HEK293 (cell line): ENCODE measurements around the gene TMEM88.

Experiments
- MYNN ChIP-seq: fragments of 450-650 bp; formaldehyde crosslinking; IDR thresholded peaks from 2 replicates; pipeline ENCODE4 v1.5.1; 2016; ENCODE audit warnings: missing biosample characterization, missing genetic modification characterization, borderline replicate concordance
- SP3 ChIP-seq: fragments of 450-650 bp; formaldehyde crosslinking; IDR thresholded peaks from 2 replicates; pipeline ENCODE4 v1.5.1; 2016; ENCODE audit warnings: missing biosample characterization, missing genetic modification characterization
- TCF7L2 ChIP-seq: IDR thresholded peaks from 2 replicates; pipeline ENCODE4 v1.6.1; 2011; ENCODE audit warnings: low read depth, mild to moderate bottlenecking, inconsistent platforms, low read length, moderate library complexity, borderline replicate concordance
- TRIM28 ChIP-seq: IDR thresholded peaks from 2 replicates; pipeline ENCODE4 v1.6.1; 2011; ENCODE audit warnings: low read length, control low read depth, borderline replicate concordance
- ZBTB11 ChIP-seq: fragments of 450-650 bp; formaldehyde crosslinking; conservative IDR thresholded peaks from 2 replicates; pipeline ENCODE4 v1.5.1; 2016; ENCODE audit warnings: low read depth, missing biosample characterization, missing genetic modification characterization
- ZBTB17 ChIP-seq: fragments of 450-650 bp; formaldehyde crosslinking; IDR thresholded peaks from 2 replicates; pipeline ENCODE4 v1.5.1; 2016; ENCODE audit warnings: missing biosample characterization, missing genetic modification characterization
- ZBTB20 ChIP-seq: fragments of 450-650 bp; formaldehyde crosslinking; IDR thresholded peaks from 2 replicates; pipeline ENCODE4 v1.5.1; 2016; ENCODE audit warnings: missing biosample characterization, missing genetic modification characterization
- ZBTB21 ChIP-seq: fragments of 450-650 bp; formaldehyde crosslinking; IDR thresholded peaks from 2 replicates; pipeline ENCODE4 v1.5.1; 2017; ENCODE audit warnings: missing biosample characterization, missing genetic modification characterization
- ZEB2 ChIP-seq: fragments of 450-650 bp; formaldehyde crosslinking; IDR thresholded peaks from 2 replicates; pipeline ENCODE4 v1.5.1; 2016; ENCODE audit warnings: missing biosample characterization, missing genetic modification characterization
- ZFP69B ChIP-seq: fragments of 450-650 bp; formaldehyde crosslinking; IDR thresholded peaks from 2 replicates; pipeline ENCODE4 v1.5.1; 2016; ENCODE audit warnings: missing biosample characterization, missing genetic modification characterization
- ZNF121 ChIP-seq: fragments of 450-650 bp; formaldehyde crosslinking; IDR thresholded peaks from 2 replicates; pipeline ENCODE4 v1.5.1; 2016; ENCODE audit warnings: missing biosample characterization, missing genetic modification characterization
- ZNF366 ChIP-seq: fragments of 450-650 bp; formaldehyde crosslinking; conservative IDR thresholded peaks from 2 replicates; pipeline ENCODE4 v1.5.1; 2016; ENCODE audit warnings: missing biosample characterization, missing genetic modification characterization
- ZNF37A ChIP-seq: fragments of 450-650 bp; IDR thresholded peaks from 2 replicates; pipeline ENCODE4 v1.5.1; 2018; ENCODE audit warnings: missing biosample characterization, missing genetic modification characterization
- ZNF501 ChIP-seq: fragments of 450-650 bp; formaldehyde crosslinking; IDR thresholded peaks from 2 replicates; pipeline ENCODE4 v1.5.1; 2016; ENCODE audit warnings: missing biosample characterization, missing genetic modification characterization
- ZNF623 ChIP-seq: fragments of 450-650 bp; formaldehyde crosslinking; IDR thresholded peaks from 2 replicates; pipeline ENCODE4 v1.5.1; 2016; ENCODE audit warnings: missing biosample characterization, missing genetic modification characterization
- ZNF639 ChIP-seq: fragments of 450-650 bp; formaldehyde crosslinking; IDR thresholded peaks from 2 replicates; pipeline ENCODE4 v1.5.1; 2016; ENCODE audit warnings: missing biosample characterization, missing genetic modification characterization
- ZNF658 ChIP-seq: fragments of 450-650 bp; formaldehyde crosslinking; IDR thresholded peaks from 2 replicates; pipeline ENCODE4; 2016; ENCODE audit warnings: missing biosample characterization, missing genetic modification characterization
- ZNF664 ChIP-seq: fragments of 450-650 bp; formaldehyde crosslinking; IDR thresholded peaks from 2 replicates; pipeline ENCODE4 v1.5.1; 2016; ENCODE audit warnings: missing biosample characterization, missing genetic modification characterization
- ZNF76 ChIP-seq: fragments of 450-650 bp; formaldehyde crosslinking; IDR thresholded peaks from 2 replicates; pipeline ENCODE4; 2016; ENCODE audit warnings: low read depth, missing biosample characterization, missing genetic modification characterization, borderline replicate concordance
- ZSCAN30 ChIP-seq: fragments of 450-650 bp; IDR thresholded peaks from 2 replicates; pipeline ENCODE4 v1.5.1; 2018; ENCODE audit warnings: missing biosample characterization, mild to moderate bottlenecking, missing genetic modification characterization, moderate library complexity
- ZSCAN4 ChIP-seq: fragments of 450-650 bp; formaldehyde crosslinking; IDR thresholded peaks from 2 replicates; pipeline ENCODE4 v1.5.1; 2017; ENCODE audit warnings: missing biosample characterization, missing genetic modification characterization
- TF ChIP-seq, protein P1 (sequence below): fragments of 450-650 bp; IDR thresholded peaks from 2 replicates; pipeline ENCODE4 v1.5.1; 2018; ENCODE audit warnings: missing biosample characterization, mild to moderate bottlenecking, missing genetic modification characterization
- TF ChIP-seq, protein P2 (sequence below): fragments of 450-650 bp; formaldehyde crosslinking; IDR thresholded peaks from 2 replicates; pipeline ENCODE4 v1.5.1; 2016; ENCODE audit warnings: missing biosample characterization, missing genetic modification characterization, borderline replicate concordance
- TF ChIP-seq, protein P3 (sequence below): fragments of 450-650 bp; IDR thresholded peaks from 2 replicates; pipeline ENCODE4 v1.5.1; 2018; ENCODE audit warnings: missing biosample characterization, missing genetic modification characterization

TMEM88 gene

DNA sequence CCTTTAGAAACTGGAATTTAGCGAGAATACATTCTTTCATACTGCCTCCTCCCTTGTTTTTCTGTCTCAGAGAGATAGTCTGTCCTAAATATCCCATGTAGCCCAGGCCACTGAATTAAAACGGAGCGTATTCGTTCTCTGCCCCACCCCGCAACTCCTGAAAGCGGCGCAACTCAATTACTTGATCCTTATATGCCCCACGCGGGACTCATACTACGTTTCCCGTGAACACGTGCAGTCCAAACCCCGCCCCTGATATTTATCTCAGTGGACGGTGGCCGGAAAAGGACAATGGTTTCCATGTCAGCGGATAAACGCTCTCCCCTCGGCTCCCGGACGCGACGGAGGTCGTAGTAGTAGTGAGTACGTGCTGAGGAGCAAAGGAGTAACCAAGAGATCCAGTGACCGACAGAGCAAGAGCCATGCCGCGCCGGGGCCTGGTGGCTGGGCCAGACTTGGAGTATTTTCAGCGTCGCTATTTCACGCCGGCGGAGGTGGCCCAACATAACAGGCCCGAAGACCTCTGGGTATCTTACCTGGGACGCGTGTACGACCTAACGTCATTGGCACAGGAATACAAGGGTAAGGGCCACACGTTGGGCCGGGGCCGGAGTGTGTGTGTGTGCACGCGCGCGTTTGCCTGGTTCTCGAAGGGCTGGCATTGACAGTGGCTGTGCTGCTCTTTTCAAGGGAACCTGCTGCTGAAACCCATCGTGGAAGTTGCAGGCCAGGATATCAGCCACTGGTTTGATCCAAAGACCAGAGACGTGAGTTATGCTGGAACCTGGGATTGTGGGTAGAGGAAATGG is 3.1 kb downstream of the TMEM88 start, which contains the start of gene CYB5D1 (continued):
- TF ChIP-seq ZSCAN4 (tag by site-specific recombination) (peak; percentile 63), ZNF658 (no peak), MYNN (tag by site-specific recombination) (no peak), ZBTB17 (tag by site-specific recombination) (peak; percentile 53), ZFP69B (tag by site-specific recombination) (peak; percentile 15; the same call in 1 of the 2 replicates), ZNF664 (tag by site-specific recombination) (0 out of 2 replicates have a peak, but pooled peaks have one; percentile 6), ZSCAN30 (tag by site-specific recombination) (0 out of 2 replicates have a peak, but pooled peaks have one; percentile 48), ZBTB11 (tag by site-specific recombination) (peak; percentile 17; the same call in 1 of the 2 replicates), ZEB2 (tag by site-specific recombination) (0 out of 2 replicates have a peak, but pooled peaks have one; percentile 33), ZNF121 (tag by site-specific recombination) (no peak), ZNF639 (tag by site-specific recombination) (peak; percentile 32; the same call in 1 of the 2 replicates), TCF7L2 (no peak), ZNF76 (peak; percentile 95), ZNF623 (tag by site-specific recombination) (0 out of 2 replicates have a peak, but pooled peaks have one; percentile 10), ZNF366 (tag by site-specific recombination) (peak; percentile 72), ZNF501 (tag by site-specific recombination) (peak; percentile 80), ZBTB20 (tag by site-specific recombination) (peak; percentile 64), ZNF37A (tag by site-specific recombination) (no peak), TRIM28 (no peak), ZBTB21 (tag by site-specific recombination) (no peak), SP3 (tag by site-specific recombination) (peak; percentile 92)
- TF ChIP-seq, protein P1, sequence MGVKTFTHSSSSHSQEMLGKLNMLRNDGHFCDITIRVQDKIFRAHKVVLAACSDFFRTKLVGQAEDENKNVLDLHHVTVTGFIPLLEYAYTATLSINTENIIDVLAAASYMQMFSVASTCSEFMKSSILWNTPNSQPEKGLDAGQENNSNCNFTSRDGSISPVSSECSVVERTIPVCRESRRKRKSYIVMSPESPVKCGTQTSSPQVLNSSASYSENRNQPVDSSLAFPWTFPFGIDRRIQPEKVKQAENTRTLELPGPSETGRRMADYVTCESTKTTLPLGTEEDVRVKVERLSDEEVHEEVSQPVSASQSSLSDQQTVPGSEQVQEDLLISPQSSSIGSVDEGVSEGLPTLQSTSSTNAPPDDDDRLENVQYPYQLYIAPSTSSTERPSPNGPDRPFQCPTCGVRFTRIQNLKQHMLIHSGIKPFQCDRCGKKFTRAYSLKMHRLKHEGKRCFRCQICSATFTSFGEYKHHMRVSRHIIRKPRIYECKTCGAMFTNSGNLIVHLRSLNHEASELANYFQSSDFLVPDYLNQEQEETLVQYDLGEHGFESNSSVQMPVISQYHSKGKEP (tag by site-specific recombination) = 0 out of 2 replicates have a peak, but pooled peaks have one; percentile 15
- TF ChIP-seq, protein P2, sequence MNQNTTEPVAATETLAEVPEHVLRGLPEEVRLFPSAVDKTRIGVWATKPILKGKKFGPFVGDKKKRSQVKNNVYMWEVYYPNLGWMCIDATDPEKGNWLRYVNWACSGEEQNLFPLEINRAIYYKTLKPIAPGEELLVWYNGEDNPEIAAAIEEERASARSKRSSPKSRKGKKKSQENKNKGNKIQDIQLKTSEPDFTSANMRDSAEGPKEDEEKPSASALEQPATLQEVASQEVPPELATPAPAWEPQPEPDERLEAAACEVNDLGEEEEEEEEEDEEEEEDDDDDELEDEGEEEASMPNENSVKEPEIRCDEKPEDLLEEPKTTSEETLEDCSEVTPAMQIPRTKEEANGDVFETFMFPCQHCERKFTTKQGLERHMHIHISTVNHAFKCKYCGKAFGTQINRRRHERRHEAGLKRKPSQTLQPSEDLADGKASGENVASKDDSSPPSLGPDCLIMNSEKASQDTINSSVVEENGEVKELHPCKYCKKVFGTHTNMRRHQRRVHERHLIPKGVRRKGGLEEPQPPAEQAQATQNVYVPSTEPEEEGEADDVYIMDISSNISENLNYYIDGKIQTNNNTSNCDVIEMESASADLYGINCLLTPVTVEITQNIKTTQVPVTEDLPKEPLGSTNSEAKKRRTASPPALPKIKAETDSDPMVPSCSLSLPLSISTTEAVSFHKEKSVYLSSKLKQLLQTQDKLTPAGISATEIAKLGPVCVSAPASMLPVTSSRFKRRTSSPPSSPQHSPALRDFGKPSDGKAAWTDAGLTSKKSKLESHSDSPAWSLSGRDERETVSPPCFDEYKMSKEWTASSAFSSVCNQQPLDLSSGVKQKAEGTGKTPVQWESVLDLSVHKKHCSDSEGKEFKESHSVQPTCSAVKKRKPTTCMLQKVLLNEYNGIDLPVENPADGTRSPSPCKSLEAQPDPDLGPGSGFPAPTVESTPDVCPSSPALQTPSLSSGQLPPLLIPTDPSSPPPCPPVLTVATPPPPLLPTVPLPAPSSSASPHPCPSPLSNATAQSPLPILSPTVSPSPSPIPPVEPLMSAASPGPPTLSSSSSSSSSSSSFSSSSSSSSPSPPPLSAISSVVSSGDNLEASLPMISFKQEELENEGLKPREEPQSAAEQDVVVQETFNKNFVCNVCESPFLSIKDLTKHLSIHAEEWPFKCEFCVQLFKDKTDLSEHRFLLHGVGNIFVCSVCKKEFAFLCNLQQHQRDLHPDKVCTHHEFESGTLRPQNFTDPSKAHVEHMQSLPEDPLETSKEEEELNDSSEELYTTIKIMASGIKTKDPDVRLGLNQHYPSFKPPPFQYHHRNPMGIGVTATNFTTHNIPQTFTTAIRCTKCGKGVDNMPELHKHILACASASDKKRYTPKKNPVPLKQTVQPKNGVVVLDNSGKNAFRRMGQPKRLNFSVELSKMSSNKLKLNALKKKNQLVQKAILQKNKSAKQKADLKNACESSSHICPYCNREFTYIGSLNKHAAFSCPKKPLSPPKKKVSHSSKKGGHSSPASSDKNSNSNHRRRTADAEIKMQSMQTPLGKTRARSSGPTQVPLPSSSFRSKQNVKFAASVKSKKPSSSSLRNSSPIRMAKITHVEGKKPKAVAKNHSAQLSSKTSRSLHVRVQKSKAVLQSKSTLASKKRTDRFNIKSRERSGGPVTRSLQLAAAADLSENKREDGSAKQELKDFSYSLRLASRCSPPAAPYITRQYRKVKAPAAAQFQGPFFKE = no peak
- TF ChIP-seq, protein P3, sequence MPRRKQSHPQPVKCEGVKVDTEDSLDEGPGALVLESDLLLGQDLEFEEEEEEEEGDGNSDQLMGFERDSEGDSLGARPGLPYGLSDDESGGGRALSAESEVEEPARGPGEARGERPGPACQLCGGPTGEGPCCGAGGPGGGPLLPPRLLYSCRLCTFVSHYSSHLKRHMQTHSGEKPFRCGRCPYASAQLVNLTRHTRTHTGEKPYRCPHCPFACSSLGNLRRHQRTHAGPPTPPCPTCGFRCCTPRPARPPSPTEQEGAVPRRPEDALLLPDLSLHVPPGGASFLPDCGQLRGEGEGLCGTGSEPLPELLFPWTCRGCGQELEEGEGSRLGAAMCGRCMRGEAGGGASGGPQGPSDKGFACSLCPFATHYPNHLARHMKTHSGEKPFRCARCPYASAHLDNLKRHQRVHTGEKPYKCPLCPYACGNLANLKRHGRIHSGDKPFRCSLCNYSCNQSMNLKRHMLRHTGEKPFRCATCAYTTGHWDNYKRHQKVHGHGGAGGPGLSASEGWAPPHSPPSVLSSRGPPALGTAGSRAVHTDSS (tag by site-specific recombination) = 0 out of 2 replicates have a peak, but pooled peaks have one; percentile 6
